GM12878 (cell line): ENCODE results near the gene MYO10. TPM values are rescaled to one million over a fixed set of nuclear protein-coding genes. Genes with fewer than 3 reads are reported as not detected.

Experiments used
- CBX5 ChIP-seq: sonication (generic); IDR thresholded peaks from 2 replicates; pipeline ENCODE4 v1.6.1; 2016; ENCODE audit warnings: low read depth, moderate library complexity, mild to moderate bottlenecking, inconsistent platforms
- ZBTB40 ChIP-seq: fragments of 450-650 bp; IDR thresholded peaks from 2 replicates; pipeline ENCODE4 v1.6.1; 2016; ENCODE audit warnings: mild to moderate bottlenecking, moderate library complexity, borderline replicate concordance
- polyA plus RNA-seq, 11 experiments: library from polyadenylated mRNA; depleted of rRNA in 4 of 11; unstranded in 6 of 11; stranded (reverse) in 5 of 11; fragments of >200 nt; fragmentation: Nextera tagmentation in 4 of 11; fragmentation: Illumina TruSeq in 1 of 11; extraction: Ambion mirVana in 4 of 11; extraction: Trizol in 1 of 11; gene quantifications; 1 replicate in 1 of 11; 2 replicates in 10 of 11; pipeline versions ENCODE4 v1.2.1 to v1.2.3, GENCODE V29; 2011 to 2016; ENCODE audit warnings: inconsistent platforms in 2 of 11, missing spikeins in 2 of 11, low read depth in 1 of 11
- total RNA-seq, 4 experiments: library from RNA; depleted of rRNA in 3 of 4; stranded (reverse); fragments of >200 nt in 3 of 4; fragmentation: Illumina TruSeq in 1 of 4; extraction: Trizol in 1 of 4; gene quantifications; 2 replicates each; pipeline versions ENCODE4 v1.2.1 to v1.2.3, GENCODE V29; 2013 to 2021
- TF ChIP-seq, protein P1 (sequence below): IDR thresholded peaks from 2 replicates; pipeline ENCODE4 v1.6.1; 2012; ENCODE audit warnings: improper control_type of control experiment, low read depth, low read length; ENCODE audit not compliant: insufficient replicate concordance

MYO10 gene
- total and polyA plus RNA-seq, 10 of the 15 experiments (the other 5 are each of a cell fraction or from before 2014, with no cell fraction given): 0.02 to 0.77 (median 0.17) TPM

DNA sequence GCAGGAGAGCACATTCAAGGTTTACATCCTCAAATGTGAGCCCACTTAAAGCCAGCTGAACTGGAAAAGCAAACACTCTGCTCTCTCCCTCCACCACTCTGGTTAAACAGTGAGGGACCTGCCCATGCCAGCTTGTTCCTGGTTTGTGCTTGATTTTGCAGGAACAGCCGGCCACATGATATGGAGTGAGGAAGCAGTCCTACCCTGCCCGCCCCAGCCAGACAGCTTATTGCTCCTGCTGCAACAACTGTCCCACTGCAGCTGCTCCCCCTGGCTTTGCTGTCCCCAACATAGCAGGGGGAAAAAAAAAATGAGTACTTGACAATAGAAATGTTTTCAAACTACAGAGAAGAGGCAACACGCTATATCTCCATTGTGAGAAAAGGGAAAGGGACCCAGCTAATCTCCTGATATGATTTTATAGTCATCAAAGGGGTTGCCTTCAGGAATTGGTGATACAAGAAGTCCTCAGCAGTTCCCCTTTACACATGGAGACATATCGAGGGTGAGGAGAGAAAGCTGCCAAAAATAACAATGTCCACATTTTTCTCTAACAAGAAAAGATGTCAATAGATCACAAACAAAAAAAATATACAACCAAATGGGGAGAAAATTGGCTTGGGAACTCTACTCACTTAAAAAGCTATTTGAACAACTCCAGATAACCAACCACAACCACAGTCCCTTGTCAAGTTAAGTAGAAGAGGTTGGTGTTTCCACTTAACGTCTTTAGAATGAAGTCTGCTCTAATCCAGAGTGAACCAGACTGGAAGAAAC is 4.6 kb downstream of the MYO10 start (continued):
- TF ChIP-seq, protein P1, sequence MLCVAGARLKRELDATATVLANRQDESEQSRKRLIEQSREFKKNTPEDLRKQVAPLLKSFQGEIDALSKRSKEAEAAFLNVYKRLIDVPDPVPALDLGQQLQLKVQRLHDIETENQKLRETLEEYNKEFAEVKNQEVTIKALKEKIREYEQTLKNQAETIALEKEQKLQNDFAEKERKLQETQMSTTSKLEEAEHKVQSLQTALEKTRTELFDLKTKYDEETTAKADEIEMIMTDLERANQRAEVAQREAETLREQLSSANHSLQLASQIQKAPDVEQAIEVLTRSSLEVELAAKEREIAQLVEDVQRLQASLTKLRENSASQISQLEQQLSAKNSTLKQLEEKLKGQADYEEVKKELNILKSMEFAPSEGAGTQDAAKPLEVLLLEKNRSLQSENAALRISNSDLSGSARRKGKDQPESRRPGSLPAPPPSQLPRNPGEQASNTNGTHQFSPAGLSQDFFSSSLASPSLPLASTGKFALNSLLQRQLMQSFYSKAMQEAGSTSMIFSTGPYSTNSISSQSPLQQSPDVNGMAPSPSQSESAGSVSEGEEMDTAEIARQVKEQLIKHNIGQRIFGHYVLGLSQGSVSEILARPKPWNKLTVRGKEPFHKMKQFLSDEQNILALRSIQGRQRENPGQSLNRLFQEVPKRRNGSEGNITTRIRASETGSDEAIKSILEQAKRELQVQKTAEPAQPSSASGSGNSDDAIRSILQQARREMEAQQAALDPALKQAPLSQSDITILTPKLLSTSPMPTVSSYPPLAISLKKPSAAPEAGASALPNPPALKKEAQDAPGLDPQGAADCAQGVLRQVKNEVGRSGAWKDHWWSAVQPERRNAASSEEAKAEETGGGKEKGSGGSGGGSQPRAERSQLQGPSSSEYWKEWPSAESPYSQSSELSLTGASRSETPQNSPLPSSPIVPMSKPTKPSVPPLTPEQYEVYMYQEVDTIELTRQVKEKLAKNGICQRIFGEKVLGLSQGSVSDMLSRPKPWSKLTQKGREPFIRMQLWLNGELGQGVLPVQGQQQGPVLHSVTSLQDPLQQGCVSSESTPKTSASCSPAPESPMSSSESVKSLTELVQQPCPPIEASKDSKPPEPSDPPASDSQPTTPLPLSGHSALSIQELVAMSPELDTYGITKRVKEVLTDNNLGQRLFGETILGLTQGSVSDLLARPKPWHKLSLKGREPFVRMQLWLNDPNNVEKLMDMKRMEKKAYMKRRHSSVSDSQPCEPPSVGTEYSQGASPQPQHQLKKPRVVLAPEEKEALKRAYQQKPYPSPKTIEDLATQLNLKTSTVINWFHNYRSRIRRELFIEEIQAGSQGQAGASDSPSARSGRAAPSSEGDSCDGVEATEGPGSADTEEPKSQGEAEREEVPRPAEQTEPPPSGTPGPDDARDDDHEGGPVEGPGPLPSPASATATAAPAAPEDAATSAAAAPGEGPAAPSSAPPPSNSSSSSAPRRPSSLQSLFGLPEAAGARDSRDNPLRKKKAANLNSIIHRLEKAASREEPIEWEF: no peak
- TF ChIP-seq CBX5 (no peak), ZBTB40 (no peak)
- TF ChIP-seq, all 136 proteins: peak for 0
